Caco-2 (cell line): Measurements from ENCODE around the gene KCNG4. TPM values are rescaled to one million over a fixed set of nuclear protein-coding genes. Genes with fewer than 3 reads are reported as not detected.
"Not testable (repeated sequence)": the region's sequence is repeated elsewhere in the genome, so short reads cannot be mapped to it uniquely, and the experiment has no call there.

Source experiments
- BruUV-seq: library from RNA; stranded (reverse); fragments of 400-500 nt; replicated peaks from 2 replicates; lab custom pipeline; 2021; lab: Mats Ljungman, UMichigan
- CTCF ChIA-PET: fragments of 300-600 bp; sonication (Branson Sonifier 250); formaldehyde crosslinking; loops from one replicate; lab custom pipeline; 2022; ENCODE audit warnings: antibody characterized with exemption; lab: Charles Lee
- POLR2A ChIA-PET: fragments of 300-600 bp; sonication (Branson Sonifier 250); formaldehyde crosslinking; loops from one replicate; lab custom pipeline; 2022; ENCODE audit warnings: antibody characterized with exemption; lab: Charles Lee
- DNase-seq, 2 experiments: peaks; one replicate each; pipeline versions ENCODE4 v3.0.0 to v3.0.0-alpha.2; 2020 to 2022
- H3K27me3 ChIP-seq: replicated peaks from 2 replicates; pipeline ENCODE4 v1.6.0; 2011; ENCODE audit warnings: low read length; ENCODE audit not compliant: control insufficient read depth, insufficient read depth
- H3K36me3 ChIP-seq: 2 replicates; pipeline ENCODE4 v1.5.1; 2011; ENCODE audit warnings: low read length; ENCODE audit not compliant: control insufficient read depth, insufficient read depth
- H3K4me1 ChIP-seq: fragments of 250-450 bp; sonication (Bioruptor Pico); 2 replicates; pipeline ENCODE4 v1.5.1; 2020; ENCODE audit warnings: mild to moderate bottlenecking
- H3K4me3 ChIP-seq: 2 replicates; pipeline ENCODE4 v1.5.1; 2011; ENCODE audit warnings: low read depth, mild to moderate bottlenecking, control low read depth, low read length
- H3K9me3 ChIP-seq: fragments of 250-450 bp; sonication (Bioruptor Pico); 2 replicates; pipeline ENCODE4 v1.5.1; 2020; ENCODE audit warnings: mild to moderate bottlenecking, moderate library complexity
- H3K27ac Mint-ChIP-seq: one replicate; pipeline ENCODE4 v1.8.0; 2022; ENCODE audit warnings: mixed read lengths; ENCODE audit not compliant: unreplicated experiment
- H3K27me3 Mint-ChIP-seq: one replicate; pipeline ENCODE4 v1.8.0; 2022; ENCODE audit warnings: mixed read lengths; ENCODE audit not compliant: insufficient read depth, unreplicated experiment
- H3K36me3 Mint-ChIP-seq: one replicate; pipeline ENCODE4 v1.8.0; 2022; ENCODE audit warnings: mild to moderate bottlenecking, mixed read lengths; ENCODE audit not compliant: insufficient read depth, unreplicated experiment
- H3K4me1 Mint-ChIP-seq: one replicate; pipeline ENCODE4 v1.8.0; 2022; ENCODE audit warnings: low read depth, mixed read lengths; ENCODE audit not compliant: unreplicated experiment
- H3K4me3 Mint-ChIP-seq: one replicate; pipeline ENCODE4 v1.8.0; 2022; ENCODE audit warnings: mild to moderate bottlenecking, moderate library complexity, mixed read lengths; ENCODE audit not compliant: unreplicated experiment
- H3K9me3 Mint-ChIP-seq: one replicate; pipeline ENCODE4 v1.8.0; 2022; ENCODE audit warnings: mixed read lengths; ENCODE audit not compliant: unreplicated experiment
- CTCF ChIP-seq, 2 experiments: fragments of 200-600 bp in 1 of 2; IDR thresholded peaks; 1 replicate in 1 of 2; 2 replicates in 1 of 2; pipeline versions ENCODE4 v1.5.1 to v1.8.0; 2011 to 2022; ENCODE audit warnings: antibody characterized with exemption in 1 of 2, control low read depth in 1 of 2, inconsistent platforms in 1 of 2, low read depth in 1 of 2, low read length in 1 of 2, mild to moderate bottlenecking in 1 of 2, moderate library complexity in 1 of 2; ENCODE audit not compliant: insufficient read depth in 1 of 2, severe bottlenecking in 1 of 2, unreplicated experiment in 1 of 2
- intact Hi-C: fragments of 100-400 bp; cut with micrococcal nuclease; formaldehyde crosslinking; loops from one replicate; pipeline ENCODE4 v1.10.0; 2022; ENCODE audit not compliant: unreplicated experiment
- total RNA-seq: library from RNA; stranded (reverse); gene quantifications from 2 replicates; pipeline ENCODE4 v1.2.3, GENCODE V29; 2022

The KCNG4 gene
- total RNA-seq, 1 experiment from 2014 or later = not detected

DNA sequence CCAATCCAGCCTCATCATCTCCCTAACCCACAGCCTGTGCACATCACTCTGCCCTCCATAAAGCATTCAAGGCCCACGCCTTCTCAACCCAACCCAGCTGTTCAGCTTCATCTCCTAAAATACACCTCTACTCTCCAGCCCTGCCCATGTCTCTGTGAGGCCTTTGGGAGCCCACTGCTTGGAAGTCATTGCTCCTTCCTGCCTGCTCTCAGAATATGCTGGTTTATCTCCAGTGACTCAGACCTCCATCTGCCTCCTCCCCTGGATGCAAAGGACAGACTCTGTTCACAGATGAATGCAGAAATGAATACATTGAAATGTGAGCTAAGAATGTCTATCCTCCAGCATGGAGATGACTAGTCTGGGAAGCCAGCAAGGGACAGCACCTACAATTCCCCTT lies 19.0 kb downstream of the KCNG4 start:
- Mint-ChIP-seq H3K4me3 (no peak overlapping the region), H3K9me3 (no peaks in the 10 kb centered on the region), H3K4me1 (no peaks in the 10 kb centered on the region), H3K27ac (no peak overlapping the region), H3K27me3 (peaks cover 6% of the 10 kb centered on the region), H3K36me3 (no peaks in the 10 kb centered on the region)
- no TSS peak for BruUV-seq
- DNase-seq = no peak
- H3K9me3 ChIP-seq = no peaks in the 10 kb centered on the region
- ChIA-PET CTCF (no interaction called here), POLR2A (no interaction called here)
- no peak overlapping the region for H3K4me3 ChIP-seq
- no peaks in the 10 kb centered on the region for H3K4me1 ChIP-seq
- no peak for TF ChIP-seq CTCF (IDR thresholded peaks at IDR 0.05; ENCODE audit: insufficient read depth in 1 of 2, low read depth in 1 of 2, low read length in 1 of 2, severe bottlenecking in 1 of 2, unreplicated experiment in 1 of 2)
- no peaks in the 10 kb centered on the region for H3K27me3 ChIP-seq
- no peaks in the 10 kb centered on the region for H3K36me3 ChIP-seq
- intact Hi-C loops = no loop called here

GRCh38 chr16:84218956-84219355 lies 20.9 kb downstream of the KCNG4 start:
- Mint-ChIP-seq H3K9me3 (no peaks in the 10 kb centered on the region), H3K4me3 (no peak overlapping the region), H3K27me3 (peaks cover 6% of the 10 kb centered on the region), H3K4me1 (no peaks in the 10 kb centered on the region), H3K27ac (no peak overlapping the region), H3K36me3 (no peaks in the 10 kb centered on the region)
- intact Hi-C loops = no loop called here
- Histone ChIP-seq H3K9me3 (no peaks in the 10 kb centered on the region), H3K4me1 (no peaks in the 10 kb centered on the region), H3K36me3 (no peaks in the 10 kb centered on the region), H3K27me3 (no peaks in the 10 kb centered on the region), H3K4me3 (no peak overlapping the region)
- CTCF ChIA-PET = no interaction called here
- TF ChIP-seq CTCF (IDR thresholded peaks at IDR 0.05; ENCODE audit: insufficient read depth in 1 of 2, low read depth in 1 of 2, low read length in 1 of 2, severe bottlenecking in 1 of 2, unreplicated experiment in 1 of 2) = no peak
- no TSS peak for BruUV-seq
- POLR2A ChIA-PET = no interaction called here
- no peak for DNase-seq

GRCh38 chr16:84218176-84218823 lies 21.5 kb downstream of the KCNG4 start:
- Histone ChIP-seq H3K9me3 (no peaks in the 10 kb centered on the region), H3K27me3 (no peaks in the 10 kb centered on the region), H3K4me1 (no peaks in the 10 kb centered on the region), H3K36me3 (no peaks in the 10 kb centered on the region), H3K4me3 (no peak overlapping the region)
- no TSS peak for BruUV-seq
- H3K36me3 Mint-ChIP-seq = no peaks in the 10 kb centered on the region
- H3K9me3 Mint-ChIP-seq = no peaks in the 10 kb centered on the region
- CTCF ChIA-PET = interaction anchor here (0.7 kb wide), 1 partner anchor 225 kb away, joined by 4 read pairs; no protein-coding TSS in a partner anchor
- peaks cover 6% of the 10 kb centered on the region for H3K27me3 Mint-ChIP-seq
- no peak overlapping the region for H3K4me3 Mint-ChIP-seq
- TF ChIP-seq CTCF (IDR thresholded peaks at IDR 0.05; ENCODE audit: insufficient read depth in 1 of 2, low read depth in 1 of 2, low read length in 1 of 2, severe bottlenecking in 1 of 2, unreplicated experiment in 1 of 2) = no peak
- no peak for DNase-seq
- POLR2A ChIA-PET = no interaction called here
- no peaks in the 10 kb centered on the region for H3K4me1 Mint-ChIP-seq
- no peak overlapping the region for H3K27ac Mint-ChIP-seq
- intact Hi-C loops = no loop called here

DNA sequence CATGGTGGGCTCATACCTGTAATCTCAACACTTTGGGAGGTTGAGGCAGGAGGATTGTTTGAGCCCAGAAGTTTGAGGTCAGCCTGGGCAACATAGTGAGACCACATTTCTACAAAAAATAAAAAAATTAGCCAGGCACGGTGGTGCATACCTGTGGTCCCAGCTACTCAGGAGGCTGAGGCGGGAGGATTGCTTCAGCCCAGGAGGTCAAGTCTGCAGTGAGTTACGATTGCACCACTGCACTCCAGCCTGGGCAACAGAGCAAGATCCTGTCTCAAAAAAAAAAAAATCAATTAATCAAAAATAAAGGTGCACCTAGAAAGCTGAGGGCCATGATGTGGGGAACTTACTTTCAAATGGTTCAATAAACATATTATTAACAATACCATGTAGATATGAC lies 23.7 kb downstream of the KCNG4 start:
- H3K36me3 ChIP-seq, DNase-seq, POLR2A ChIA-PET, H3K27ac Mint-ChIP-seq, H3K9me3 Mint-ChIP-seq, H3K27me3 Mint-ChIP-seq, H3K36me3 Mint-ChIP-seq, intact Hi-C loops, H3K4me3 Mint-ChIP-seq, CTCF ChIA-PET, H3K4me1 ChIP-seq, H3K27me3 ChIP-seq, BruUV-seq, H3K9me3 ChIP-seq, H3K4me3 ChIP-seq, H3K4me1 Mint-ChIP-seq: not testable (repeated sequence)
